Measurements from ENCODE around the gene PIM2. TPM values are rescaled to one million over a fixed set of nuclear protein-coding genes. Genes with fewer than 3 reads are reported as not detected.

PIM2 gene
- total RNA-seq, 2 donors from 2014 or later: 2.3 to 7.9 TPM

- Histone ChIP-seq H3K4me3 (no peak overlapping the region), H3K36me3 (replicated peaks in 1 of 2; ENCODE audit: insufficient read depth in 1 of 2, low read depth in 2 of 2) (no peaks in the 10 kb centered on the region), H3K27me3 (no peaks in the 10 kb centered on the region), H3K27ac (no peak overlapping the region), H3K9me3 (no peaks in the 10 kb centered on the region), H3K4me1 (peaks cover 29% of the 10 kb centered on the region)
- TF ChIP-seq POLR2A (IDR thresholded peaks at IDR 0.05): no peak
- no peak for TF ChIP-seq CTCF (IDR thresholded peaks at IDR 0.05)
- intact Hi-C loops (cut with DNase I): no loop called here
- ATAC-seq (no peak), DNase-seq (no peak)
- WGBS, 2 donors: 83% methylated on average over 1 to 2 of the region's 2 CpGs
These were observed 24.1 kb upstream of the PIM2 start for GRCh38 chrX:48942895-48943294.

- H3K4me1 ChIP-seq: peaks cover 20% of the 10 kb centered on the region
These were observed 21.7 kb upstream of the PIM2 start for GRCh38 chrX:48940404-48940955.

GRCh38 chrX:48939524-48940228 is 20.9 kb upstream of the PIM2 start:
- 0 to 71% methylated on average over 1 to 3 of the region's 3 CpGs for WGBS, 2 donors
- DNase-seq (no peak), ATAC-seq (no peak)
- no peak for TF ChIP-seq POLR2A (IDR thresholded peaks at IDR 0.05)
- no peak for TF ChIP-seq CTCF (IDR thresholded peaks at IDR 0.05)
- Histone ChIP-seq H3K4me3 (no peak overlapping the region), H3K36me3 (replicated peaks in 1 of 2; ENCODE audit: insufficient read depth in 1 of 2, low read depth in 2 of 2) (no peaks in the 10 kb centered on the region), H3K9me3 (no peaks in the 10 kb centered on the region), H3K4me1 (peaks cover 19% of the 10 kb centered on the region), H3K27me3 (no peaks in the 10 kb centered on the region), H3K27ac (no peak overlapping the region)
- intact Hi-C loops (cut with DNase I): no loop called here

More at GRCh38 chrX:48940404-48940955, 21.7 kb upstream of the PIM2 start:
- TF ChIP-seq CTCF (IDR thresholded peaks at IDR 0.05) (no peak), POLR2A (IDR thresholded peaks at IDR 0.05) (no peak)
- Histone ChIP-seq H3K36me3 (replicated peaks in 1 of 2; ENCODE audit: insufficient read depth in 1 of 2, low read depth in 2 of 2) (no peaks in the 10 kb centered on the region), H3K27ac (no peak overlapping the region), H3K9me3 (no peaks in the 10 kb centered on the region), H3K27me3 (no peaks in the 10 kb centered on the region), H3K4me3 (no peak overlapping the region)
- DNase-seq: no peak
- no peak for ATAC-seq
- WGBS, 2 donors: 73% methylated on average over 2 of the region's 2 CpGs; no CpG with 5 or more reads in 1 of the 2 donors
- intact Hi-C loops (cut with DNase I): no loop called here

GRCh38 chrX:48938721-48939425 is 20.0 kb upstream of the PIM2 start:
- DNase-seq: no peak
- ATAC-seq: no peak
- H3K4me3 ChIP-seq: no peak overlapping the region
- WGBS, 2 donors: 70 to 100% methylated on average over 1 of the region's 1 CpG
- H3K4me1 ChIP-seq: peaks cover 19% of the 10 kb centered on the region
- no peaks in the 10 kb centered on the region for H3K9me3 ChIP-seq
- intact Hi-C loops (cut with DNase I): no loop called here
- TF ChIP-seq POLR2A (IDR thresholded peaks at IDR 0.05) (no peak), CTCF (IDR thresholded peaks at IDR 0.05) (no peak)
- no peaks in the 10 kb centered on the region for H3K27me3 ChIP-seq
- H3K36me3 ChIP-seq (replicated peaks in 1 of 2; ENCODE audit: insufficient read depth in 1 of 2, low read depth in 2 of 2): peaks cover 0 to 1% of the 10 kb centered on the region in 2 donors
- no peak overlapping the region for H3K27ac ChIP-seq
